SKM-1 (cell line): ENCODE data around the gene TRIM50.
"Not testable (repeated sequence)": the region's sequence is repeated elsewhere in the genome, so short reads cannot be mapped to it uniquely, and the experiment has no call there.

ENCODE experiments used
- DNase-seq: peaks from one replicate; lab custom pipeline; 2025; ENCODE audit not compliant: unreplicated experiment; lab: John Stamatoyannopoulos, UW

TRIM50 gene

DNA sequence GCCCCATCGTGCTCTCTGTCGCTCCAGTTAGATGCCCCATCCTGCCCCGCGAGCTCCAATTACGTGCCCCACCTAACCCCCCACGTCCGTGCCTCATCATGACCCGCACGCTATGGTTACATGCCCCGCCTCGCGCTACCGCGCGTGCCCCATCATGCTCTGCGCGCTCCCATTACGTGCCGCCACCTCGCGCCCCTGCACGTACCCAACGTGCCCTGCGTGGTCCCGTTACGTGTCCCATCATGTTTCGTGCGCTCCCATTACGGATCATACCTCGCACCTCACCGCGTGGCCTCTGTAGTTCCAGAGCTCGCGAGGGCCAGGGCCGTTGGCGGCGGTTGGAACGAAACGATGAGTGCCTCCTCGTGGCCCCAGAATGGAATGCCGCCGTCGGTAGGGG is at the start of gene TRIM50, which contains the start of gene FKBP6:
TSS of gene TRIM50 (minus strand) at position 161 of the 400 bp plus-strand sequence. CDS start 3,295 bp downstream, outside the sequence.
TSS of gene FKBP6 (plus strand) at position 240 of the 400 bp plus-strand sequence. CDS start 268 bp downstream, outside the sequence.
- not testable (repeated sequence) for DNase-seq

DNA sequence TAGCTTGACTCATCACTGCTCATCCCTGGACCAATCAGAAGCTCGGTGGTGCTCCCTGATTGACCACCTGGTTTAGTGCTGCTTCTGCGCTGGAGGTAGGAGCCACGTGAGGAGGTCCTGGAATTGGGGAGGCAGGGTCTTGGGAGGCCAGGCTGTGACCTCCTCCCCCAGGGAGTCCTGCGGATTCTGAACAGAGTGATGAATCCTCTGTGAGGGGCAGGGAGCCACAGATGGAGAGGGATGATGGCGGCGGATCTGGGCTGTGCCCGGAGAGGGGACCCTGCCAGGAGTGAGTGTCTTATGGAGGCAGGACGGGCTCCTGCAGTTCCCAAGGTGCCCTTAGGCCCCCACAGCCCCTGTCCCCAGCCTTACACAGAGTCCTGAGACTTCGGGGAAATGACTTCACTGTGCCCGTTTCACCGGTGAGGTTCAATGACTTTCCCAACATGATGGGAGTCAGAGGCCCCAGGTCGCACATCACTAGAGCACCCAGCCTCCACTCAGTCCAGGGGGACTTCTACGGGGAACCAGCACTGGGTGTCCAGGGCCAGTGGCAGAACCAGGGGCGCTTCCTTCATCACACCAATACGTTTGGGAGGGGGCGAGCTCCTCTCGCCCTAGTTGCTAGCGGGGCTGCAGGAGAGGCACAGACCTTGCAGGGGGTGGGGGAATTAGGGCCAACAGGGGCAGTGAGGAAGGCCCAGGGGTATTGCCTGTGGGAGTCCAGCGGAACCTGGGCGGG is 49.0 kb upstream of the TRIM50 start:
- DNase-seq = no peak

DNA sequence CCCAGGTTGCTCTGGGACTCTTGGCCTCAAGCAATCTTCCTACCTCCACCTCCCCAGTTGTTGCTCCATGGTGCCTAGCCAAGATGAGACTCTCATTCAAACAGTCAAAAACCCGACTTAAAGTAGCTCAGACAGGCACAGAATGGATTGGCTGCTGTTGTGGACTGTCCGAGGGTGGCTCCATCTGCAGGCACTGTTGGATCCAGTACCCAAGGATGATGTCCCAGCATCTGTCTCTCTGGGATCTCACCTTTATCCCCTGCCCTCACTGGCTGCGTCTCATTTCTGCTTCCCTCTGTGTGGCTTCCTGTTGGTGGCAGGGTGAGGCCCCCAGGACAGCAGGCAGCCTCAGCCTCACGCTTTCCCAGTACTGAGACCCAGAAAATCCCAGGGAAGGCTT is 48.4 kb upstream of the TRIM50 start:
- not testable (repeated sequence) for DNase-seq

DNA sequence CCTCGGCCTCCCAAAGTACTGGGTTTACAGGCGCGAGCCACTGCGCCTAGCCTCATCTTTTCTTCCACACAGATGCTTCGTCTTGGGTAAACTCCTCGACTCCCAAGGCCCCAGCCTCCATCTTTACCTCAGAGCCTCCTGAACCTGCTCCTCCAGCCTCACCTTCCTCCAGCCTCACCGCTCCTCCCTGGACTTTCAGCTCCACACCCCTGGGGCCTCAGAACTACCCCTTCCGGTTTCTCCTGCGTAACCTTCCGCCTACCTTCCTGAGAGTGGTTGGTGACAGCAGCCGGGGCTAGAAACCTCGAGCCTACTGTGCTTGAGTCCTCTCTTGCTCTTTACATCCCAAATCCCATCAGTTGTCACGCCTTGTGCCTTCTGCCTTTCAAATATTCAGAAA is 45.9 kb upstream of the TRIM50 start:
- no peak for DNase-seq

DNA sequence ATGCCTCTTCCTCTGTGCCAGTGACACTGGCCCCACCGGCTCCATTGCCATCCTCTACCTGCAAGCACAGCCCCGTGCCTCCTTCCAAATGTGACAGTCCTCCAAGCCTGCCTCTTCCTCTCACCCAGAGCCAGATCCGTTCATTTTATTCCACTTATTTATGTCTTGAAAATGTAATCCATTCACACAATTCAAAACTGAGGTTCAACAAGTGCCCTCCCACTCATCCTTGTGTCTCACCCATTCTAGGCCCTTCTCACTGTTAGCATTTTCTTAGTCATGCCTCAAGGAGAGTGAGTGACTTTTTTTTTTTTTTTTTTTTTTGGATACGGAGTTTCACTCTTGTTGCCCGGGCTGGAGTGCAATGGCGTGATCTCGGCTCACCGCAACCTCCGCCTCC is 41.7 kb upstream of the TRIM50 start:
- DNase-seq = no peak

DNA sequence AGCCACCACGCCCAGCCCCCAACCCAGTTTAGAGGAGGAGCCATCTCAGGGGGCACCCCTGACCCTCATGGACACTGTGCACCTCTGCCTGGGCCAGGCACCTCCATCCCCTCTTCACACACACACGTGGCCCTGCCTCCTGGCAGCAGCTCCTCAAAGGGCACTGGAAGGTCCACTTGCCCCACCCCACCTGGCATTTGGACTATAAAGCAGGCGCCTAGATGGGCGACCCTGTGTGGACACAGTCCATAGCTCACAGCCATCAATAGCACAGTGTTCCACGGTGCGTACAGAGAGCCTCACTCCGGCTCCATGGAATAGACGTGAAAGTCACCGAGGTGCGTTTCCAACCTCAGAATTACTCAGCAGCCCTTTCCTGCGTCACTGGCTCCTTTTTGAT is 41.1 kb upstream of the TRIM50 start:
- DNase-seq = no peak

DNA sequence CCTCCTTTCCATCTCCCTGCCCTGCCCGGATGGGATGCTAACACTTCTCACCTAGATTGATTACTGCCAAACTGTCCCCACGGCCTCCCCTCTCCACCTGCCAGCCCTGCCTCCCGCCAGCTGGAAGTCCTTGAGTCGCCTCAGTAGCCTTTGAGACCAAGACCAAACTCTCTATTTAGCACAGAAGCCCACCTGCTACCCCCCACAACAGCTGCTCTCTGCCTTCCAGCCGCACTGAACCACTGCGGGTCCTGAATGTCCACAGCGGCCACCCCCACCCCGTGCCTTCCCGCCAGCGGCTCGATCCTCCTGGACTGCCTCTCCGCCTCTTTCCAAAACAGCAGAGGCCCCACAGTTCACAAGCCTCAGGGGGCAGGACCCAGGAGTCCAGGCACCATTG is 39.1 kb upstream of the TRIM50 start:
- DNase-seq = no peak

DNA sequence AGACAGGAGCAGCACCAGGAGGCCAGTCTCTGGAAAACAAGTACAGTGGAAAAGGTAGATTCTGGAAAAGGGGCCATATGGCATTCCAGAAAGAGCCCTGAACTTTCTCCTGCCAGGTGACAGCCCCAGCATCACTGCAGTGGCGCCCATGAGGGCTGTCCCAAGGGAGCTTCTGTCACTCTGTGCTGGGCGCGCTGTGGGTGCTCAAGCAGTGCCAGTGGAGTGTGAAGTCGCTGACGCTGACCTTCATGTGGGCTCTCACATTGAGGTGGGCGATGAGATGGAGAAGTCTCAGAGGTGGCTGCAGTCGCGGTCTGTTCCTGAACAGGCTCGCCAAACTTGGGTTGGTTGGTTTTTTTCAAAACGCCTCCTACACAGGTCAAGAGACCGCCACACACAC is 38.2 kb upstream of the TRIM50 start:
- no peak for DNase-seq

DNA sequence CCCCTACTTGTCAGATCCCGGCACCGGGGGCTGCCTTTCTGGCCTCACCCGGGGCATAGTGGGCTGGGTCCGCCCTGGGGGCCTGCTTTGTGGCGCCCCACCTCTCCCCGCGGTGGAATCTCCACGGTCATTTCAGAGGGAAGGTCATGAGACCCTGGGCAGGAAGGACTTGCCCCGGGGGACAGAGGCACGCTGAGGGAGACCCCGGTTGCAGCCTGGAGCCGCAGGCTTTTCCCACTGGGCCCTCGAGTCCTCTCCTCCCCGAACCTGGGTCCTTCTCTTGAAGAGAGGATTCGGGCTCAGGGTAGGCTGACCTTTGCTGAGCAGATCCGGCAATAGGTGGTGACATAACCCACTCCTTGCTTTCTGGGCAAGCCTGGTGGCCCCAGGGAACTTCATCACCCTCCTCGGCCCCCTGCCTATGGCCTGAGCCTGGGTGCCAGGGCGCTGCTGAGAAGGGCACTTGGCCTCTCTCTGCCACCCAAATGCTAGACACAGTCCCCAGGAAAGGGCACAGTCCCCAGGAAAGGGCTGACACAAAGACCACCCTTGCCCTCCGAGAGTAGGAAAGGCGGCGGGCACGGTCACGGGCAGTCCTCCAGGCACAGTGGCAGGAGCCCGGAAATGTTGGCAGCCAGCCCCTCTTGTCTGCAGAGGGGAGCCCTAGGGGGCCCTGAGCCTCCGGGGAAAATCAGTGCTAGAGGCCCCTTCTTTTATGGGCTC is 36.3 kb upstream of the TRIM50 start:
- no peak for DNase-seq

DNA sequence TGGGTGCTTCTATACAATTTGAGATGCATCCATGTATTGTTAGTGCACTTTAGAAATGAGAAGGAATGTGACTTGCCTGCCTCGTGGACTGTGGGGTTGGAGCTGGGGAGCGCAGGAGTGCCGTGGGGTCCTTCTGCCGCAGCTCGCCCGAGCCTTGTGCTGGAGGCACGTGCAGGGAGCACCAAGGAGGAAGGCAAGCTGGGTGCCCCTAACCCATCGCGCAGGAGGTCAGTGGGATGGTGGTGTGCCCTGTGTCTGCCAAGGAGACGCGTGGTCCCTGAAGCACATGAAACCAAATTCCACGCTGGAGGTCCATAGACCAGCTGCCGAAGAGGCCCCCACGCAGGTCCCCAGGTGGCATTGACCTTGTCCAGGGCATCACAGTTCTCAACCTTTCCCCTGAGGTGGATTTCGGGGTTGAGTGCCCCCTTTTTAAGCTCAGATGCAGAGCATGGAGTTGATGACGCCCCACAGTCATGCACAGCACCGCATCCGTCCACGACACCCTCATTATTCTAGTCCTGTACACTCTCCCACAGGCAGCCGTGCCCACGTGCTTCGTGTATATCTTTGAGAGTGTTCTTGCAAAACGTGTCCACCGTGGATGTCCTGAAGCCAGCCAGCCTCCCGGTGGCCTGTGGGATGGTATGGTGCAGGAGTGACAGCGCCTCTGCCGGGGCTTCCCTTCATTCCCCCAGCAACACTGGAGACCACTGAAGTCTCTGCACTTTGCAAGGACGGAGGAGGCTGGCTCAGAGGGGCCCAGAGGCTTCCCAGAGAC is 35.5 kb upstream of the TRIM50 start:
- no peak for DNase-seq

DNA sequence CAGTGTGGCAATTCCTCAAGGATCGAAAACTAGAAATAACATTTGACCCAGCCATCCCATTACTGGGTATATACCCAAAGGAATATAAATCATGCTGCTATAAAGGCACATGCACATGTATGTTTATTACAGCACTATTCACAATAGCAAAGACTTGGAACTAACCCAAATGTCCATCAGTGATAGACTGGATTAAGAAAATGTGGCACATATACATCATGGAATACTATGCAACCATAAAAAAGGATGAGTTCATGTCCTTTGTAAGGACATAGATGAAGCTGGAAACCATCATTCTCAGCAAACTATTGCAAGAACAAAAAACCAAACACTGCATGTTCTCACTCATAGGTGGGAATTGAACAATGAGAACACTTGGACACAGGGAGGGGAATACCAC is 32.7 kb upstream of the TRIM50 start:
- DNase-seq = not testable (repeated sequence)

DNA sequence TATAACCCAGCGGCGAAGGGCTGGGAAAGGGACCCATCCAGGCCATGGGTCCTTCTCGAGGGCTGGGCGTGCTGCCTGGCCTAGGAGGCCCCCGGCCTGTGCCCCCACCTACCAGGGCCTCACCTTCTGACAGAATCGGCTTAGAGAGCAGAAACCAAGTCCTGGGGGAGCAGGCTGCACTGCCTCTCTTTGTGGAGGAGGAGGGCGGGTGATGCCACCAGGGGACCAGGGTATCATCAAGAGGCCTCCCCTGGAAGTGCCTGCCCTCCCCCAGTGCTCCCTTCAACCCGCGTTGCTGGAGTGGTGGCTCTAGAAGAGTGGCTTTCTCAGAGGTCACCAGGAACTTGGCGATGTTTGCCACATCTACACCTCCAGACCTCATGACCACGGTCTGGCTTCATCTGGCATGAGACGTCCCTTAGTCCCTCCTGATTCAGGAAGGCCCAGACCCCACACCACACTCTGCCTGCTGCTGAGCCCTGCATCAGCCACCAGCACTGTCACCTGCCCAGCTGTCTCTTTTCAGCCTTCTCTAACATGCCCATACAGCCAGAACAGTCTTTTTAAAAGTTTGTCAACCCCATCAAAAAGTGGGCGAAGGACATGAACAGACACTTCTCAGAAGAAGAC is 32.0 kb upstream of the TRIM50 start:
- no peak for DNase-seq

DNA sequence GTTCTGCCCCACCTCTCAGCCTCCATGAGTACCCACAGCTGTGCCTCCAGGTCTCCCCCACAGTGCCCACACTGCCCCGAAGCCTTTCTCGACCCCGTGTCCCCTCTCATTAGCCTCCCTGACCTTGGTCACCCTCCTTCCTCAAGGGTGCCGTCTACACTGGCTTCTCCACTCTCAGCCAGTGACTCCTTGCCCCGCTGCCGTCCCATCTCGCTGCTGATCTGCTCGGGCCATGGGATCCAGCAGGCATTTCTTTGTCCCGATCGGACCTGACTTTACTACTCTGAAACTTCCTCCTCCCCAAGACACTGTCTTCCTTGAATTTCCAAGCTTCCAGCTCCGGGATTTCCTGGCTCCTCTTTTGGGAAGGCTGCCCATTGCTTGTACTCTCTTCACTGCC is 31.4 kb upstream of the TRIM50 start:
- DNase-seq = no peak

DNA sequence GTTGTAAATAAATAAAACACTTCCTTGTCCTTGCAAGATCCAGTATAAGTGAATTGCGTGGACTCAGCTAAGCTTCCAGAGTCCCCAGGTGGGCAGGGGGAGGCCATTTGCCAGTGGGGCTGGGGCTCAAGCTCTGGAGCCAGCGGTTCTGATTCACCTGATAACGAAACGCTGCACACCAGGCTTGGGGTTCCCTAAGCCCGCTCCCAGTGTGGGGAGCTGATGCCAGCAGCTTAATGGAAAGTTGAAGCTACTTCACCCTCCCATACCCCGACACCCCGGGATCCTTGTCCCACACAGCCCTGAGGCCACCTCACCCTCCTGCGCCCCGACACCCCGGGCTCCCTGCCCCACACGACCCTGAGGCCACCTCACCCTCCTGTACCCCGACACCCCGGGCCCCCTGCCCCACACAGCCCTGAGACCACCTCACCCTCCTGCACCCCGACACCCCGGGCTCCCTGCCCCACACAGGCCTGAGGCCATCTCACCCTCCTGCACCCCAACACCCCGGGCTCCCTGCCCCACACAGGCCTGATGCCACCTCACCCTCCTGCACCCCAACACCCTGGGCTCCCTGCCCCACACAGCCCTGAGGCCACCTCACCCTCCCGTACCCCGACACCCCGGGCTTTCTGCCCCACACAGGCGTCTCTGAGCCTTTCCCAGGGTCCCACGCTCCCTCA is 30.9 kb upstream of the TRIM50 start:
- DNase-seq = no peak

DNA sequence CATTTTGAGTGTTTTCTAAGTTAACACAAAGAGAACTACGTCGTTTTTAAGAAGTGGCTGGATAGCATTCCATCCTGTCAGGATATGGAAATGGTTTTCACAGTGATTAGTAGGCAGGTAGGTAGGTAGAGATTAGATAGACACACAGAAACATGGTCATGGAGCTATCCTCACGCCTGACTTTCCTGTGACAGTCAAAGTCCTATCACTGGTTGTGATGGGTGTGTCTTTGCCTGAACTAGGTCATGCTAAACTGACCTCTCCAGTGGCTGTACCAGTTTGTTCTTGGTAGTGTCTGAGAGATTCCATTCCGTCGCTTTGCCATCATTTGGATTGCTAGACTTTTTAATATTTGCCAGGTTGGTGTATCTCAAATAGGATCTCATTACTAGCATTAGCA is 28.3 kb upstream of the TRIM50 start:
- DNase-seq = no peak

DNA sequence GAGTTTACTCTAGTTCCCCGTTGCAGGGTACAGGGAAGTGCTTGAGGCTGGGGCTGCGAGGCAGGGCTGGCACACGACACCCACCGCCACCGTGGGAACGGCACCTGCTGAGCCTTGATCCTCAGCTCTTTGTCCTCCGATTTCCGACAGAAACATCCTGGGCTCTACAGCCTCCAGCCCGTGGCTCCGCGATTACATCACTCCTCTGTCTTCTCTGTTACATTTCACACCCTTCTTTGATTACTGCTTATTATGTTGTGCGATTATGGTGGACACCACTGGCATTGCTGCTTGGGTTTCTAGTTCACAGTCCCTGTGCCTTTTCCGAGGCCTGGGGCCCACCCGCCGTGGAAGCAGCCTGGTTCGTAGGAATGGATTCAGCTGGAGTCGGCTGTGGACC is 26.9 kb upstream of the TRIM50 start:
- DNase-seq = no peak

DNA sequence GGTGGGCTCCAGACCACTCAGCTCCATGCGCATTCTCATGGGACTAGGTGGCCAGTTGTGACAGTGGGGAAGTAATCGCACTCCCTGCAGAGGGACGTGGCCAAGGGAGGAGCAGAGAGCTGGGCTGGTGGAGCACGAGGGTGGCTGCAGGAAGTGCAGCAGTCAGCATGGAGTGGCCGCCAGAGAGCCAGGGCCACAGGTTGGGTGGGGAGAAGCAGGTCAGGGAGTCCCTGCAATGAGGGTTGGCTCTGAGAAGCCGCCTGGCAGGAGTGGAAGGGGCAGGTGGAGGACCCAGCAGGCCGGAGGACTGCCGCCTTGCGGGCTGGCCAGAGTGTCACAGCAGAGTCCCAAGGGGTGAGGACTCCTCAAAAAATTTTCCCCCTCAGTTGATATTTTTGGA is 26.3 kb upstream of the TRIM50 start:
- DNase-seq = no peak

DNA sequence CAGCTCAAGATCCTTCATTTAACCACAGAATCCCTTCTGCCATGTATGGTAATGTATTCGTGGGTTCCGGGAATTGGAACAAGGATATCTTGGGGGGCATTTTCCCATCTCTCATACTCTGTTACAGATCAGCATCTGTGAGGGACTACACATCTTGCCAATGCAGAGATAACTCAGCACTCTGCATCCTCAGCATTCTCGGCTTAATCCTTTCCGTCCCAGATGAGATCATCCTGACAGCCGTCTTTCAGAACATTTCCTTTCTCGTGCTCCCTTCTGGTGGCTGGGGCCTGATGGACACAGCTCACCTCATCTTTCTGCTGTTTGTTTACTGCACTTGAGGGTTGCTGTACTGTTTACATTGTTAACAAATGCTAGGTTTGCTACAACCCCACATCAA is 25.4 kb upstream of the TRIM50 start:
- DNase-seq = no peak

DNA sequence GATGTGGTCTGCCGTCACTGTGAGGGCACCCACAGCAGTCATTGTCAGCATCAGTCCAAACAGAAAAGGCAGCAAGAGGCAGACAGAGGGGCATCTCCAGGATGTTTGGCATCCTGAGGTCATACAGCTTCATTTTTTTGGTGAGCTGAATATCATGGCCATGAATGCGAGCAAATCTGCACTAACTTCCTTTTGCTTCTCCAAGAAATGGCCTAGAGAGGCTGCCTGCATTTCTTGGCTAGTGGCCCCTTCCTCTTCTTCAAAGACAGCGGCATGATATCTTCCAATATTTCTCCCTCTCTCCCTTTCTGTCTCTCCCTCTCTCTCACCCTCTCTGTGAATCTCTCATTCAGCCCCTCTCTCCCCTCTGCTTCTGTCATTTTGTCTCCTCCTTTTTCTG is 24.9 kb upstream of the TRIM50 start:
- no peak for DNase-seq

DNA sequence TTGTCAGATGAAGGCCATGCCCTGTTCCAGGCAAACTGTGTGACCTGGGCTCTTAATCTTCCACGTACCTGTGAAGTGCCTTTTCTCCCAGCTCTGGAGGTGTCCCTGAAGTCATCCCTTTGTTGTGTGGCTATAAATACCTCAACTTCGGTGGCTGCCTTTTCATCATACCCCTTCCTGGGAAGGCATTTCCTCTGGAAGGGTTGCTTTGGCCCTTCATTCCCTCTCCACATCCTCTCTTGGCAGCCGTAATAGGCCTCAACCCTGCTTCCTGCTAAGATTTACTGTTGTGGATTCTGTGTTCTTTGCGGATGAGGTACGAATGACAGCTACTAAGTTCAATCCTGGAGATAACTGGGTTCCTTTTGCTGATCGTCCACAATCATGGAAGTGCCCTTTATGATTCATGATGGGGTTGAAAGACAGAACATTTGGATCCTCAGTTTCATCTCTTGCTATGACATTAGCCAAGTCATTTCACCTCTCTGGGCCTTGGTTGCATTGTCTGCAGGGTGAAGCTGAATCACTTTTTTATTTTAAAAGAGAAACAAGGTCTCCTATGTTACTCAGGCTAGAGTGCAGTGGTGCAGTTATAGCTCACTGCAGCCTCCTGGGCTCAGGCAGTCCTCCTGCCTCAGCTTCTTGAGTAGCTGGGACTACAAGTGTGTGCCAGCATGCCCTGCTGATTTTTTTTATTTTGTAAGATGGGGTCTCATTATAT is 23.7 kb upstream of the TRIM50 start:
- no peak for DNase-seq
